CD4-positive, alpha-beta T cell (primary cell): ENCODE measurements around the gene NCOR2. TPM values are rescaled to one million over a fixed set of nuclear protein-coding genes. Genes with fewer than 3 reads are reported as not detected.

Experiments
- ATAC-seq: fragments of 200-7000 bp; cut with Tn5 transposase; one replicate; pipeline ENCODE4 v1.10.0; 2022; ENCODE audit warnings: mild to moderate bottlenecking; ENCODE audit not compliant: poor library complexity
- CTCF ChIA-PET: fragments of 350-600 bp; sonication (Branson Sonifier 250); formaldehyde crosslinking; loops from one replicate; lab custom pipeline; 2021; ENCODE audit warnings: antibody characterized with exemption, inconsistent platforms; lab: Charles Lee
- POLR2A ChIA-PET: fragments of 350-600 bp; sonication (Branson Sonifier 250); formaldehyde crosslinking; loops from one replicate; lab custom pipeline; 2021; ENCODE audit warnings: antibody characterized with exemption, inconsistent platforms; lab: Charles Lee
- DNase-seq, 14 experiments: peaks; one replicate each; pipeline ENCODE4 v3.0.0-alpha.2; 2013 to 2020; ENCODE audit warnings: mixed read lengths in 2 of 14
- H3K27ac ChIP-seq, 2 donors: one replicate each; pipeline versions ENCODE4 v1.5.1 to v1.7.0; 2013; ENCODE audit warnings: low read length in 2 of 2, low read depth in 1 of 2, mild to moderate bottlenecking in 1 of 2
- H3K27me3 ChIP-seq, 2 experiments: 1 replicate in 1 of 2; 2 replicates in 1 of 2; pipeline versions ENCODE4 v1.6.1 to v1.7.0; 2013; ENCODE audit warnings: low read length in 2 of 2, control low read depth in 1 of 2, mild to moderate bottlenecking in 1 of 2, moderate library complexity in 1 of 2; ENCODE audit not compliant: insufficient read depth in 2 of 2, control insufficient read depth in 1 of 2
- H3K36me3 ChIP-seq: one replicate; pipeline ENCODE4 v1.6.1; 2013; ENCODE audit warnings: low read length, control low read depth; ENCODE audit not compliant: insufficient read depth
- H3K4me1 ChIP-seq: one replicate; pipeline ENCODE4 v1.6.1; 2013; ENCODE audit warnings: low read length, control low read depth; ENCODE audit not compliant: insufficient read depth
- H3K4me3 ChIP-seq: one replicate; pipeline ENCODE4 v1.5.1; 2013; ENCODE audit warnings: mild to moderate bottlenecking, low read length, moderate library complexity
- H3K9me3 ChIP-seq, 2 experiments: 1 replicate in 1 of 2; 2 replicates in 1 of 2; pipeline versions ENCODE4 v1.6.1 to v1.7.0; 2013; ENCODE audit warnings: low read length in 2 of 2, mild to moderate bottlenecking in 2 of 2, control low read depth in 1 of 2, moderate library complexity in 1 of 2; ENCODE audit not compliant: control insufficient read depth in 1 of 2, insufficient read depth in 1 of 2
- H3K27ac Mint-ChIP-seq: one replicate; pipeline ENCODE4 v1.8.0; 2020; ENCODE audit warnings: mixed read lengths
- H3K27me3 Mint-ChIP-seq: one replicate; pipeline ENCODE4 v1.8.0; 2021; ENCODE audit warnings: mixed read lengths
- H3K36me3 Mint-ChIP-seq: one replicate; pipeline ENCODE4 v1.8.0; 2021; ENCODE audit warnings: low read depth, mixed read lengths
- H3K4me1 Mint-ChIP-seq: one replicate; pipeline ENCODE4 v1.8.0; 2021; ENCODE audit warnings: low read depth, mixed read lengths
- H3K4me3 Mint-ChIP-seq: one replicate; pipeline ENCODE4 v1.8.0; 2020; ENCODE audit warnings: mild to moderate bottlenecking, mixed read lengths
- H3K9me3 Mint-ChIP-seq: one replicate; pipeline ENCODE4 v1.8.0; 2020; ENCODE audit warnings: mixed read lengths
- intact Hi-C, 2 experiments: fragments of 100-400 bp; cut with DNase I in 1 of 2; cut with micrococcal nuclease in 1 of 2; formaldehyde crosslinking; loops; one replicate each; pipeline versions ENCODE4 v1.15.1 to v1.9.0; 2023 to 2025; cut with DNase I, micrococcal nuclease
- total RNA-seq, 174 experiments: library from RNA in 2 of 174; stranded (reverse) in 2 of 174; gene quantifications; one replicate each; pipeline ENCODE4 v1.2.3 and lab custom pipeline; 2021 to 2026
- TF ChIP-seq, protein P1 (sequence below): fragments of 200-600 bp; IDR thresholded peaks from one replicate; pipeline ENCODE4 v1.8.0; 2022; ENCODE audit warnings: antibody characterized with exemption, mild to moderate bottlenecking

Gene NCOR2
- total RNA-seq, 2 experiments from 2014 or later = 133 to 140 TPM

DNA sequence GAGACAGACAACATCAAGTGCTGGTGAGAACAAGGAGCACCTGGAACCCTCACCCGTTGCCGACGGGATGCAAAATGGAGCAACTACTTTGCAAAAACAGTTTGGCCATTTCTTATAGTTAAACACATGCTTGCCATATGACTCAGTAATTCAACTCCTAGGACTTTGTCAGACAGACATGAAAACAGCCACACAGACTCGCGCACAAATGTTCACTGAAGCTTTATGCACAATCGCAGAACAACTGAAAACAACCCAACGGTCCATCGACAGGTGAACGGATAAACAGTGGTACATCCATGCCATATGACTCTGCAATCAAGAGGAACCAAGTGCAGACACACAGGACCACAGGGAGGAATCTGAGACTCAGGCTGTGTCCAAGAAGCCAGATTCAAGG lies 30.8 kb downstream of the NCOR2 start:
- peaks cover 12% of the 10 kb centered on the region for H3K36me3 ChIP-seq
- intact Hi-C loops = no loop called here
- no peak overlapping the region for H3K27ac ChIP-seq
- no peaks in the 10 kb centered on the region for H3K9me3 ChIP-seq
- H3K4me3 Mint-ChIP-seq = no peak overlapping the region
- H3K4me1 Mint-ChIP-seq = peaks cover 38% of the 10 kb centered on the region
- no peaks in the 10 kb centered on the region for H3K27me3 ChIP-seq
- H3K9me3 Mint-ChIP-seq = no peaks in the 10 kb centered on the region
- POLR2A ChIA-PET = no interaction called here
- peaks cover 25% of the 10 kb centered on the region for H3K36me3 Mint-ChIP-seq
- peaks cover 26% of the 10 kb centered on the region for H3K4me1 ChIP-seq
- no peak overlapping the region for H3K27ac Mint-ChIP-seq
- DNase-seq (no peak), ATAC-seq (no peak)
- H3K4me3 ChIP-seq = no peak overlapping the region
- CTCF ChIA-PET = no interaction called here
- no peaks in the 10 kb centered on the region for H3K27me3 Mint-ChIP-seq
- TF ChIP-seq, protein P1, sequence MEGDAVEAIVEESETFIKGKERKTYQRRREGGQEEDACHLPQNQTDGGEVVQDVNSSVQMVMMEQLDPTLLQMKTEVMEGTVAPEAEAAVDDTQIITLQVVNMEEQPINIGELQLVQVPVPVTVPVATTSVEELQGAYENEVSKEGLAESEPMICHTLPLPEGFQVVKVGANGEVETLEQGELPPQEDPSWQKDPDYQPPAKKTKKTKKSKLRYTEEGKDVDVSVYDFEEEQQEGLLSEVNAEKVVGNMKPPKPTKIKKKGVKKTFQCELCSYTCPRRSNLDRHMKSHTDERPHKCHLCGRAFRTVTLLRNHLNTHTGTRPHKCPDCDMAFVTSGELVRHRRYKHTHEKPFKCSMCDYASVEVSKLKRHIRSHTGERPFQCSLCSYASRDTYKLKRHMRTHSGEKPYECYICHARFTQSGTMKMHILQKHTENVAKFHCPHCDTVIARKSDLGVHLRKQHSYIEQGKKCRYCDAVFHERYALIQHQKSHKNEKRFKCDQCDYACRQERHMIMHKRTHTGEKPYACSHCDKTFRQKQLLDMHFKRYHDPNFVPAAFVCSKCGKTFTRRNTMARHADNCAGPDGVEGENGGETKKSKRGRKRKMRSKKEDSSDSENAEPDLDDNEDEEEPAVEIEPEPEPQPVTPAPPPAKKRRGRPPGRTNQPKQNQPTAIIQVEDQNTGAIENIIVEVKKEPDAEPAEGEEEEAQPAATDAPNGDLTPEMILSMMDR = no peak

DNA sequence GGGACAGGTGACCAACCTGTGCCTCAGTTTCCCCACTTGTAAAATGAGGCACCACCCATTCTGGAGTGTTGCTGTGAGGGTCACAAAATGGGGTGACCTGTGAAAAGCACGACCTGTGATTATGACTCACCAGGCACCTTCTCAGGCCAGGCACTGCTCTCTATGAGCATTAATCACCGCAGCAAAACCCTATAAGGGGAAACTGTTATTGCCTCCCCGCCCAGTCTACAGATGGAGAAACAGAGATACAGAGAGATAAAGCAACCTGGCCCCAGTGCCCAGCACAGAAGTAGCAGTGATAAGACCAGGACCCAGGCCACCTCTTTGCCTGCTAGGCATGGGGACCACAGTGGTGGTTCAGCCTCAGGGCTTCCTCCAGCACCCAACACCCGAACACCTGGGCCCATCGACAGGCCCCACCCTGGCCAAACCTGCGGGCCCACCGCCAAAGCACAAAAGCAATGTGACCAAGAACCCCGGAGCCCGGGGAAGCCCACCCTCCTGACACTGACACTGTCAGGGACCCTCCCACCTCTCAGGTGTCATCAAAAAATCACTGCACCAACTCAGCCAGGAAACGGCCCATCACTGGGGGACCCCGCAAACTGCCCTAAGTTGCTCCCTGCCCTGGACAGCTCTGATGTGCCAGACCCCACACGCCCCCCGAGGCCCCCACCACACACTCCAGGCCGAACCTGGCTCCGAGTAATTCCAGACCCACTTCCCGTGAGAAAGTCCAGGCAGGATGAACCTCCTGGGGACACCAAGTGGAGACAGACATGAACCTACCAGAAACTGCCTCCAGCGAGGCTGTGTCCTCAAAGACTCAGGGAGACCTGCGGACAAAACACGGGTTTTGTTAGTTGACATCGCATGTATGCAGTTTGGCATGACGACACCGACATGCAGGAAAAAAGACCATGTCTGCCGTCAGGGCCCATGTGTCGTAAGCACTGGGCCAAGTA lies 32.4 kb downstream of the NCOR2 start:
- Mint-ChIP-seq H3K36me3 (peaks cover 32% of the 10 kb centered on the region), H3K4me3 (no peak overlapping the region), H3K27ac (no peak overlapping the region), H3K9me3 (no peaks in the 10 kb centered on the region), H3K27me3 (no peaks in the 10 kb centered on the region), H3K4me1 (peaks cover 45% of the 10 kb centered on the region)
- POLR2A ChIA-PET = no interaction called here
- no peak overlapping the region for H3K27ac ChIP-seq
- no peaks in the 10 kb centered on the region for H3K27me3 ChIP-seq
- CTCF ChIA-PET = no interaction called here
- intact Hi-C loops = no loop called here
- DNase-seq = no peak
- TF ChIP-seq, protein P1 = no peak
- no peak overlapping the region for H3K4me3 ChIP-seq
- H3K4me1 ChIP-seq = peaks cover 23% of the 10 kb centered on the region
- H3K36me3 ChIP-seq = peaks cover 12% of the 10 kb centered on the region
- no peak for ATAC-seq
- H3K9me3 ChIP-seq = no peaks in the 10 kb centered on the region

GRCh38 chr12:124533456-124533855 lies 34.0 kb downstream of the NCOR2 start:
- Mint-ChIP-seq H3K9me3 (no peaks in the 10 kb centered on the region), H3K4me1 (peaks cover 32% of the 10 kb centered on the region), H3K27ac (no peak overlapping the region), H3K36me3 (peaks cover 38% of the 10 kb centered on the region), H3K4me3 (no peak overlapping the region), H3K27me3 (no peaks in the 10 kb centered on the region)
- TF ChIP-seq, protein P1 = no peak
- intact Hi-C loops = no loop called here
- no peaks in the 10 kb centered on the region for H3K9me3 ChIP-seq
- H3K27me3 ChIP-seq = no peaks in the 10 kb centered on the region
- ChIA-PET POLR2A (no interaction called here), CTCF (interaction anchor here (0.7 kb wide), 1 partner anchor 207 kb away, joined by 3 read pairs; no protein-coding TSS in a partner anchor)
- DNase-seq = no peak
- peaks cover 7% of the 10 kb centered on the region for H3K4me1 ChIP-seq
- no peak for ATAC-seq
- H3K36me3 ChIP-seq = peaks cover 12% of the 10 kb centered on the region
- H3K4me3 ChIP-seq = no peak overlapping the region
- H3K27ac ChIP-seq = no peak overlapping the region
